SHP77 (cell line): Measurements from ENCODE around the gene CCNF.
"Not testable (repeated sequence)": the region's sequence is repeated elsewhere in the genome, so short reads cannot be mapped to it uniquely, and the experiment has no call there.

Experiments used
- DNase-seq, 2 experiments: peaks; one replicate each; lab custom pipeline; 2025; lab: John Stamatoyannopoulos, UW

Gene CCNF

GRCh38 chr16:2471653-2472487 is 42.6 kb downstream of the CCNF start:
- DNase-seq = no peak

DNA sequence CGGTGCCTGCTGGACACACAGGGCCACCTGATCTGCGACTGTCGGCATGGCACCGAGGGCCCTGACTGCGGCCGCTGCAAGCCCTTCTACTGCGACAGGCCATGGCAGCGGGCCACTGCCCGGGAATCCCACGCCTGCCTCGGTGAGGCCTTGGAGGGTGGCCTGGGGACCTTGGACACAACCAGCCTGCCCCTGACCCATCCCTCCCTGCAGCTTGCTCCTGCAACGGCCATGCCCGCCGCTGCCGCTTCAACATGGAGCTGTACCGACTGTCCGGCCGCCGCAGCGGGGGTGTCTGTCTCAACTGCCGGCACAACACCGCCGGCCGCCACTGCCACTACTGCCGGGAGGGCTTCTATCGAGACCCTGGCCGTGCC is 43.2 kb downstream of the CCNF start:
- no peak for DNase-seq

DNA sequence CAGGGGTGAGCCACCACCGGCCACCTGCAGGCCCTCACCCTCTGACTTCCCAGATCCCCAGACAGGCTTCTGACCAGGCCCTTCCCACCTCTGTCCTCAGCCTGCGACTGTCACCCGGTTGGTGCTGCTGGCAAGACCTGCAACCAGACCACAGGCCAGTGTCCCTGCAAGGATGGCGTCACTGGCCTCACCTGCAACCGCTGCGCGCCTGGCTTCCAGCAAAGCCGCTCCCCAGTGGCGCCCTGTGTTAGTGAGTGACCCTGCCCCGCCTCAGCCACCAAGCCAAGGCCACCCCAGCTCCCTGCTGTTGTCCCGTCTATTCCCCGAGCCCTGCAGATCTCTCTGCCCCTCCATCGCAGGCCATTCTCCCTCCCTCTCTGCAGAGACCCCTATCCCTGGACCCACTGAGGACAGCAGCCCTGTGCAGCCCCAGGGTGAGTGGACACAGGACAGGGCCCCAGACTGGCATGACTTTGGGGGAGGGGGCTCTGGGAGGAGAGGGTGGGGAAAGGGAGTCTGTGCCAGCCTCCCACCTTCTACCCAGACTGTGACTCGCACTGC is 43.7 kb downstream of the CCNF start:
- no peak for DNase-seq

- no peak for DNase-seq
Observed at GRCh38 chr16:2473446-2473926, 44.2 kb downstream of the CCNF start.

GRCh38 chr16:2473999-2474876 is 45.0 kb downstream of the CCNF start:
- DNase-seq = peak in 1 of 2 experiments; percentile 42

- peak; percentile 64 to 79 for DNase-seq
Observed at GRCh38 chr16:2474877-2475412, 45.7 kb downstream of the CCNF start, which contains the start of gene TBC1D24. TSS of gene TBC1D24 (plus strand) at chr16:2475127. CDS start at chr16:2496149, 21,022 bp downstream.

DNA sequence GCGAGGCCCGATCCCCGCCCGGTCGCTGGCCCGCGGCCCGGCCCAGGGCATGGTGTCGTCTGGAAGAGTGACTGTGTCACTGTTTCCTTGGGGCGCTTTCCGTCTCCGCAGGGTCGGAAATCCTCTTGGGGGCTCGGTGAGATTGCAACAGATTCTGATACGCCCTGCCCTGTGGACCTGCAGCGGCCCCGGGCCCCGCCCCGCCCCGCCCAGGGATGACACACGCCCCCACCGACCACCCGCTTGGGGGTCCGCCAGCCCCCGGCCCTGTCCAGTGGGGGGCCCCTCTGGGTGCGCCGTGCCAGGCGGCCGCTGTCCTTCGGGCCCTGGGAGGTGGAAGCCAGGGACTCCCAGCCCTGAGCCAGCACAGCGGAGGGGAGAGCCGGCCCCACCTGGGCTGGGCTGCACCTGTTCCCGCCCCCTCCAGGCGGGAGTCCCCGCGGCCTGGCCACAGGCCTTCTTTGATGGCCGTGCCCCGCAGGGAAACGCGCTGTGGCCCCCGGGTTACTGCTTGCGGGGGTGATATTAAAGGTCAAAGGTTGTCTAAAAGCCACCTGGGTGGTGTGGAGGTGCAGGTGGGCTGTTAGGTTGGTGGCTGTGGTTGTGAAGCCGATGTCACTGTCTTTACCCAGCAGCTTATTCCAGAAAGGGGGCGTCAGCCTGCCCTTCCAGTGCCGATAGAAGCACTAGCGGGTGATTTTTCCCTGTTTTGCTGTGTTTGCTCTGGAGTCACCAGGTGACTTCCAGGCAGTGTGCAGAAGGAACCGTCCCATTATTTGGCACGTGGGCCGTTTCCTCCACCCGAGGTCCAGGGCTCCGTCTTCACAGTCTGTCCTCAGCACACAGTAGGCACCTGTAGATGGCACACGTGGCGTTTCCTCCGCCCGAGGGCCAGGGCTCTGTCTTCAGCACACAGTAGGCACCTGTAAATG is 46.4 kb downstream of the CCNF start:
- DNase-seq = no peak

DNA sequence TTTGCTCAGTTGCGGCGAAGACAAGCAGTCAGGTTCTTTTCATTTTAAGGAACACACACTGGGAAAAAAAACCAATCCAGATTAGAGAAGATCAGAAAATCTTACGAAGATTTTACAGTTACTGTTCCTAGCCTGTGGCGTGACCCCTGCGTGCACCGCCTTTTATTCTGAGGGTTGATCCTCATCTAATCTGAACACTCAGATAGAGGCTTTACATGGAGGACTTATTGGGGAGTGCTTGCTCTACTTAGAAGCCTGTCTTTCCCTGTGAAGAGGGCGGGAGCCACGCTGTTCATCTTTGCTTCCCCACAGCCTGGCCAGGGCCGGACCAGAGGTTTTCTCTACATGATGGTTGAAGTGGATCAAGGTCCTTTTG is 47.1 kb downstream of the CCNF start:
- DNase-seq = no peak

GRCh38 chr16:2476741-2477140 is 47.5 kb downstream of the CCNF start:
- DNase-seq = no peak

- no peak for DNase-seq
Observed at GRCh38 chr16:2477327-2477726, 48.1 kb downstream of the CCNF start.

DNA sequence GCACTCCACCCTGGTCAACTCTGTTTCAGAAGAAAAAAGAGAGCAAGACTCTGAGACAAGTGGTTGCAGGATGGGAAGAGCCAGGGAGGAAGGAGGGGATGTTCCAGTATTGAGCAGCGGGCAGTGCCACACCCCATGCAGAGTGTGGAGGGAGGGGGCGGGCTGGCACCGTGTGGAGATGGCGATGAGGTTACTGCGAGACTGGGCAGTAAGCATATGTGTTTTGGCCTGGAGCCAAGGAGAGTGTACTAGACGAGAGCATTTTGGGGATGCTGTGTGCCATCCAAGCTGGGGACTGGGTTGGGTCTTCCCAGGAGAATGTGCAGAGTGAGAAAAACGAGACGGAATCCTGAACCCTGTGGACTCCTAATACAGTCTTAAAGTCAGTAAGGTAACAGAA is 49.0 kb downstream of the CCNF start:
- DNase-seq = no peak

- DNase-seq = not testable (repeated sequence)
Observed at GRCh38 chr16:2479996-2480395, 50.7 kb downstream of the CCNF start.

- DNase-seq = no peak
Observed at GRCh38 chr16:2480948-2481347, 51.7 kb downstream of the CCNF start.

GRCh38 chr16:2481676-2482075 is 52.4 kb downstream of the CCNF start:
- DNase-seq = no peak

DNA sequence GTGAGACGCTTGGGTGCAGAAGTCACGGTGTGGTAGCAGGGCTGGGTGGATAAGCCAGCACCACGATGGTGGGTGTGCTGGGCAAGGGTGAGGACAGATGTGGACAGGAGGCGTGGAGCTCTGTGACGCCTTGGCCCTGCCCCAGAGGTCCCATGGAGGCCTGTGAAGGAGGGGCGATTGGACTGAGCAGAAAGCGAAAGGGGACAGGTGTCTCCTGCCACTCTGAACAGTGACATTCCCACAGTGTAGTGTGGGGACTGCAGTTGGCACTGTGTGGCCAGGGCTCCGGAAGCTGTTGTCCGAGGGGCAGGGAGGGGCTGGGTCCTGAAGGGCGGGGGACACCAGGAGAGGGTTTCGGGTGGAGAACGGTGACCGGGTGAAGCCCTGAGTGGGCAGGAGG is 53.0 kb downstream of the CCNF start:
- DNase-seq = no peak

GRCh38 chr16:2482708-2483534 is 53.7 kb downstream of the CCNF start:
- peak in 1 of 2 experiments; percentile 75 for DNase-seq

GRCh38 chr16:2483939-2484897 is 55.0 kb downstream of the CCNF start:
- DNase-seq = no peak

GRCh38 chr16:2484898-2485508 is 55.8 kb downstream of the CCNF start:
- no peak for DNase-seq
